Fibroblast of villous mesenchyme (primary cell): ENCODE results near the gene QKI. TPM values are rescaled to one million over a fixed set of nuclear protein-coding genes. Genes with fewer than 3 reads are reported as not detected.
A peak's percentile ranks its signal among the peaks of the same experiment; 100 is the strongest.

Source experiments
- DNase-seq: peaks from one replicate; pipeline ENCODE4 v3.0.0-alpha.2; 2010; ENCODE audit warnings: low read depth
- H3K4me3 ChIP-seq: 2 replicates; pipeline ENCODE4 v1.5.1; 2011; ENCODE audit warnings: low read depth, mild to moderate bottlenecking, low read length
- total RNA-seq: library from RNA; depleted of rRNA; stranded (reverse); fragments of >200 nt; gene quantifications from 2 replicates; pipeline ENCODE4 v1.2.3, GENCODE V29; 2012
- TF ChIP-seq, protein P1 (sequence below): IDR thresholded peaks from 2 replicates; pipeline ENCODE4 v1.5.1; 2012; ENCODE audit warnings: low read depth, mild to moderate bottlenecking, low read length; ENCODE audit not compliant: insufficient read depth

QKI gene
- total RNA-seq, 1 donor, result 170 TPM

DNA sequence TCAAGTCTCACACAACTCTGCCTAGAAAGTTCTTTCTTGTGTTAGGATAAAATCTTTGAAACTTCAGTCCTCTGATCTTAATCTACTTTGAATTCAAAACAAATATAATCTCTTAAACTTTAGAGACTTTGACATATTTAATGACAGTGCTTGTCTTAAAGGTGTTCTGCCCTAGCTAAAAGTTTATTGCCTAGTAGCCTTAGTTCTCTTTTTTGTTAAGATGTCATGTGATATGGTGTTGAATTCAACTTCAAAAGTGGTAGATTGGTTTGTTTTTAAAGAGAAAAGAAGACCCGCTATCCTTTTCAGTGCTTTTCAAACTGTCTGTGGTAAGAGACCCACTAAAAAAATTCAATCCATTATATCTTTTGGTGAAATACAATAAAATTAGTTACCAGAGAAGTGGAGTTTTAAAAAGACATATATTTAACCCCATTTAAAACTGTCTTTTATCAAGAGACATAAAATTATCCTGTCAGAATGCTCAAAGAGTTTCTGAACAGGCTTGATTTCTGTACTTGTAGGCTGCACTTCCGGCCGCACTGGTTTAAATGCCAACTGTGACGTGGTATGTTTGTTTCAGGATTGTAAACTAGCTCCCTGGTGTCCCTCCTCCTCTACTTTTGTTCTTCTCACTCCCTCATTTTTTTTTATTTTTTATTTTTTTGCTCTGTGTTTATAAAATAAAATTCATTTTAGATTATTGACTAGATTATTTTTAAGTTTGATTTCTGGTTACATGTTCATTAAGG lies 76.5 kb downstream of the QKI start:
- TF ChIP-seq, protein P1, sequence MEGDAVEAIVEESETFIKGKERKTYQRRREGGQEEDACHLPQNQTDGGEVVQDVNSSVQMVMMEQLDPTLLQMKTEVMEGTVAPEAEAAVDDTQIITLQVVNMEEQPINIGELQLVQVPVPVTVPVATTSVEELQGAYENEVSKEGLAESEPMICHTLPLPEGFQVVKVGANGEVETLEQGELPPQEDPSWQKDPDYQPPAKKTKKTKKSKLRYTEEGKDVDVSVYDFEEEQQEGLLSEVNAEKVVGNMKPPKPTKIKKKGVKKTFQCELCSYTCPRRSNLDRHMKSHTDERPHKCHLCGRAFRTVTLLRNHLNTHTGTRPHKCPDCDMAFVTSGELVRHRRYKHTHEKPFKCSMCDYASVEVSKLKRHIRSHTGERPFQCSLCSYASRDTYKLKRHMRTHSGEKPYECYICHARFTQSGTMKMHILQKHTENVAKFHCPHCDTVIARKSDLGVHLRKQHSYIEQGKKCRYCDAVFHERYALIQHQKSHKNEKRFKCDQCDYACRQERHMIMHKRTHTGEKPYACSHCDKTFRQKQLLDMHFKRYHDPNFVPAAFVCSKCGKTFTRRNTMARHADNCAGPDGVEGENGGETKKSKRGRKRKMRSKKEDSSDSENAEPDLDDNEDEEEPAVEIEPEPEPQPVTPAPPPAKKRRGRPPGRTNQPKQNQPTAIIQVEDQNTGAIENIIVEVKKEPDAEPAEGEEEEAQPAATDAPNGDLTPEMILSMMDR, result no peak
- DNase-seq, result peak; percentile 81

DNA sequence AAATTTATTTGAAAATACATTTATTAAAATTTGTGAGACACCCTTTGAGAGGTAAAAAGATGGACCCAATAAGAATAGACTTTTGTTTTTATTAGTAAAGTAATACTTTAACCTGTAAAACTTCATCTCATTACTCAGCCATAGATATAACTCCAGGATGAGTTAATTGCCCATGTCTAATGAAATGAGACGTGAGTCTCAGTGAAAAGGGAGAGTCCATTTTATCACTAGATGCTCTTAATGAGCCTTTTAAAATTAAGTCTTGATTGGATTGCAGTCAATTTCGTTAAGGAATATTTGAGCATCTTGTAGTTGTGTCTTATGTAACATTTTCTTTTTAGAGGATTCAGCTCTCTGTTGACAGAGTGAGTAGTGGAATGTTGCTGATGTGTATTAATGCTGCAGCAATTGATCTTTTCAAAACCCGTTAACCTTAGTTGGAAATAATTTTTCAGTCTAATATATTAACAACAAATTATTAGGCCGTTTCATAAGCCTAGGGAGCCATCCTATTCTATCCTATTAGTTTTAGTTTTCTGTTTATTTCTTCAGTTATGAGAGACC lies 77.3 kb downstream of the QKI start:
- TF ChIP-seq, protein P1, result no peak
- DNase-seq, result no peak
- H3K4me3 ChIP-seq, result no peak overlapping the region

More for the DNA sequence above, 76.5 kb downstream of the QKI start:
- H3K4me3 ChIP-seq, result no peak overlapping the region

DNA sequence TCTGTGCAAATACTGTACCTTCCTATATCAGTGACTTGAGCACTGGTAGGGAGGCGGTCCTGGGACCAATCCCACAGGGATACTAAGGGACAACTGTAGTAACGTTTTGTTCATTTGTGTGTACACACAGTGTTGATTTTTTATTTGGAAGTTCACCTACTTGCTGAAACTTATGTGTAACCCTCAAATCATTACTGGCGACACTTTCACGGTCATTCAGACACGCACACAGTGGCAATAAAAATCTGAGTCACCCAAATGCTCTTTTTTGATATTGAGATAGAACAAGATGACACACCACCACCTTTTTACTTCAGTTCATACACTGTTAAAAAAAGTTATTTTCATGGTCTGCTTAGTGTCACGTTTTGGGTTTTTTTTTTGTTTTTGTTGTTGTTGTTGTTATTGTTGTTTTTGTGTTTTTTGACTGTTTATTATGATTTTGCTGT lies 79.8 kb downstream of the QKI start:
- H3K4me3 ChIP-seq, result no peak overlapping the region
- DNase-seq, result peak; percentile 49
- TF ChIP-seq, protein P1, result no peak

- H3K4me3 ChIP-seq, result no peak overlapping the region
- TF ChIP-seq, protein P1, result no peak
- no peak for DNase-seq
Observed at GRCh38 chr6:163496205-163496604, 81.7 kb downstream of the QKI start.

DNA sequence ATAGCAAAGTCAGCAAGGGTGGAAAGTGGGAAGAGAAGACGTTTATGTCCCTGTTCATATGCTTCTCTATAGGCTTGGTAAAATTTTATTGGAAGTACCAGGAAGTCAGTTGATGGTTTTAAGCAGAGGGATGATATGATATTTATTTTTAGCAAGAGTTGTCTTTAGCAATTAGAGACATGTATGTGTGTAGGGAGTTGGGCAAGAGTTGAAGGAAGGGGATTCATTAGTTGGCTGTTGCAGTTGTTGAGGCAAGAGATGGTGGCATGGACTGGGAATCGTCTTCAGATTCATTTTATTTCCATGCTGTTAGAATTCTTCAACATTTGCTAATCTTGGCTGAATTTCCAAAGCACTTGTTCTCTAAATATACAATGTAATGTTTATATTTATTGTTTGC lies 85.6 kb downstream of the QKI start:
- H3K4me3 ChIP-seq, result no peak overlapping the region
- no peak for DNase-seq
- TF ChIP-seq, protein P1, result no peak

- TF ChIP-seq, protein P1, result peak; percentile 20
- no peak overlapping the region for H3K4me3 ChIP-seq
- no peak for DNase-seq
Observed at GRCh38 chr6:163501026-163501425, 86.5 kb downstream of the QKI start.
